ENCODE measurements around the gene BTAF1. TPM values are rescaled to one million over a fixed set of nuclear protein-coding genes. Genes with fewer than 3 reads are reported as not detected.

BTAF1 gene
- total RNA-seq, 1 donor from 2014 or later, result 67.1 TPM

DNA sequence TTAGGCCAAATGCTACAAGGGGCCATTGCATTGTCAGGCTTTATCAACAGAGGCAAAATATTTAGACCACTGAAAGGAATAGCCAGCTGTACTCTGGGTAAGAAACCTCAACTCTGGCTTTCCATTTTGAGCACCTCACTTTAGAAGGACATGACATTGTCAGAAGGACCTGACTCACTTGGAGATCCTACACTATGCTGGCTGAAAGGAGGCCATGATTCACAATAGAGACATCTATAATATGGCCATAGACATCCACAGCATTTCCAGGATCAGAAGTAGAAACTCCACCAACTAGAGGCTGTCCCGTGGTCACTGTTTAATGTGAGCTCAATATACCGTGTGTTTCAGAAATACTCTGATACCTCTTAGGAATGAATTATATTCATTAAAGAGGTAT is 140.9 kb downstream of the BTAF1 start:
- no peak overlapping the region for H3K27ac Mint-ChIP-seq

DNA sequence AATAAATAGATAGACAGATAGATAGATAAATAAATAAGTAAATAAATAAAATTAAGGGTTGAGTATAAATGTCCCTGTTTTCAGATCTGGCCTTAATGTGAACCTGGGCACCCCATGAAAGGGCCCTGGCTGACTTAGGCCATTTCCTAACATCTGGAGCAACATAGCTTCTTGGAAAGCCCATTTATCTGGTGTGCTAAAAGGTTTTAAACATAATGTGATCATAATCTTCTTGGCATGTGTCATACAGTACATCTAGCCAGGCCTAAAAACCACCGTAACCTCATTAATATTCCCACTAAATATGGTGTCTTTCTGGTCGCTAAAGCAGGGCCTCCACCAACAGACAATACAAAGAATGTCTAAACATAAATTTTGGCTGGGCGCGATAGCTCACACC is 142.8 kb downstream of the BTAF1 start:
- Mint-ChIP-seq H3K9me3 (no peaks in the 10 kb centered on the region), H3K36me3 (ENCODE audit: low read depth) (no peaks in the 10 kb centered on the region), H3K4me1 (no peaks in the 10 kb centered on the region), H3K27ac (no peak overlapping the region), H3K27me3 (no peaks in the 10 kb centered on the region), H3K4me3 (no peak overlapping the region)
- DNase-seq, result no peak
- intact Hi-C loops (cut with micrococcal nuclease), result no loop called here

More for the DNA sequence above, 140.9 kb downstream of the BTAF1 start:
- no peaks in the 10 kb centered on the region for H3K27me3 Mint-ChIP-seq
- no peak overlapping the region for H3K4me3 Mint-ChIP-seq
- H3K9me3 Mint-ChIP-seq, result no peaks in the 10 kb centered on the region
- intact Hi-C loops (cut with micrococcal nuclease), result no loop called here
- no peaks in the 10 kb centered on the region for H3K36me3 Mint-ChIP-seq (ENCODE audit: low read depth)
- H3K4me1 Mint-ChIP-seq, result no peaks in the 10 kb centered on the region
- DNase-seq, result no peak

DNA sequence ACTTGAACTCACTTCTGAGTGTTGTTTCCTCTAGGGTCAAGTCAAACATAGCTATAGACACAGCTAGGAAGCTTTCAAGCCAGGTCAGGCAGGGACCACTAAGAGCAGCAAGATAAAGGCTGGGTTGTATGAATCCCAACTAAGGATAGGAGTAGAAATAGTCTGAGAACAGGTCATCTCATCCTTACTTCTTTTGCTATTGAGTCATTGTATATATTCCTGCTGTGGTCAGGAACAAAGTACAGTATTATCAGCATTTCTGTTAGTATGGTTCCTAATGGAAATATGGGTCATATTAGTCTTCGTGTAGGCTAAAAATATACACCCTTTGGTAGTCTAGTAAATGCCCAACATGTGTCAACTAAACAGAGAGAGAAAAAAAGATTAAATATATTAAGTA is 145.3 kb downstream of the BTAF1 start:
- Mint-ChIP-seq H3K27ac (no peak overlapping the region), H3K27me3 (no peaks in the 10 kb centered on the region), H3K9me3 (no peaks in the 10 kb centered on the region), H3K4me1 (no peaks in the 10 kb centered on the region), H3K36me3 (ENCODE audit: low read depth) (no peaks in the 10 kb centered on the region), H3K4me3 (no peak overlapping the region)
- no peak for DNase-seq
- intact Hi-C loops (cut with micrococcal nuclease), result no loop called here

- Mint-ChIP-seq H3K36me3 (ENCODE audit: low read depth) (no peaks in the 10 kb centered on the region), H3K27me3 (no peaks in the 10 kb centered on the region), H3K9me3 (no peaks in the 10 kb centered on the region), H3K27ac (no peak overlapping the region), H3K4me3 (no peak overlapping the region), H3K4me1 (no peaks in the 10 kb centered on the region)
- DNase-seq, result no peak
- intact Hi-C loops (cut with micrococcal nuclease), result no loop called here
Measured at GRCh38 chr10:92074126-92074887, 150.7 kb downstream of the BTAF1 start.

GRCh38 chr10:92075829-92076228 is 152.3 kb downstream of the BTAF1 start:
- intact Hi-C loops (cut with micrococcal nuclease), result no loop called here
- no peak for DNase-seq
- Mint-ChIP-seq H3K27ac (no peak overlapping the region), H3K9me3 (no peaks in the 10 kb centered on the region), H3K4me1 (no peaks in the 10 kb centered on the region), H3K4me3 (no peak overlapping the region), H3K36me3 (ENCODE audit: low read depth) (peaks cover 5% of the 10 kb centered on the region), H3K27me3 (no peaks in the 10 kb centered on the region)

DNA sequence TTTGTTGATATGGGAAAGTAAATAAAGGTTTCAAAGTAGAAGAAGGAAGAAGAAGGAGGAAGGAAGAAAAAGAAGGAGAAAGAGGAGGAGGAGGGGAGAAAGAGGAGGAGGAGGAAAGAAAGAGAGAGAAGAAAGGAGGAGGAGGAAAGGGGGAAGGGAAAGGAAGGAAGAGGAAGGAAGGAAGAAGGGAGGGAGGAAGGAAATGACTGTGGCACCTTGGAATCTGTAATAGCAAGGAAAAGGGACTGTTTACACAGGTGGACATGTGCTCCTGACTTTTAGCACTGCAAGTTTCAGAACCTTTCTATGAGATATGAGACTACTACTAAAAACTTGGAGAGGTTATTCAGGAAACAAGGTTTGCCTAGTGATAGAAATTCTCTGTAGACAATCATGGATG is 153.2 kb downstream of the BTAF1 start:
- DNase-seq, result no peak
- no peaks in the 10 kb centered on the region for H3K27me3 Mint-ChIP-seq
- intact Hi-C loops (cut with micrococcal nuclease), result no loop called here
- H3K4me1 Mint-ChIP-seq, result no peaks in the 10 kb centered on the region
- H3K27ac Mint-ChIP-seq, result no peak overlapping the region
- no peak overlapping the region for H3K4me3 Mint-ChIP-seq
- H3K9me3 Mint-ChIP-seq, result no peaks in the 10 kb centered on the region
- peaks cover 8% of the 10 kb centered on the region for H3K36me3 Mint-ChIP-seq (ENCODE audit: low read depth)

DNA sequence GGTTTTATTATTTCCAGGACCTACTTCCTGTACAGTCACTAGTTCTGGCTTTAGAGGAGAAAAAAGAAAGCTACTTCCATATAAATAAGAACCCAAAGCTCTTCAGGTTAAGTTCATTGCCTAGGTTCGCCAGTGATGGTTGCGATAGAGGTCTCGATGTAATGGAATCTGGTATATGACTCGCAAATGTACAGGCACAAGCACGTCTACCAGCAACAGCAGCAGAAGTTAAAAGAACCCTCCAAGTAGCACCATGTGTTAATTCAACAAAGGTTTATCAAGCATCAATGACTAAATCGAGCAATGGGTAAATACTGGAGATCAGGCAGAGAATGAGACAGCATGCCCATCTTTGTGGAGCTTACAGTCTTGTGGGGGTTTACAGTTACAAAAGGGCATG is 155.4 kb downstream of the BTAF1 start:
- H3K4me3 Mint-ChIP-seq, result no peak overlapping the region
- H3K9me3 Mint-ChIP-seq, result no peaks in the 10 kb centered on the region
- intact Hi-C loops (cut with micrococcal nuclease), result no loop called here
- H3K36me3 Mint-ChIP-seq (ENCODE audit: low read depth), result peaks cover 8% of the 10 kb centered on the region
- no peaks in the 10 kb centered on the region for H3K4me1 Mint-ChIP-seq
- H3K27me3 Mint-ChIP-seq, result no peaks in the 10 kb centered on the region
- no peak overlapping the region for H3K27ac Mint-ChIP-seq
- no peak for DNase-seq

Other genes with a start within 250 kb of the BTAF1 start
- gene TNKS2, start 125.3 kb upstream of the BTAF1 start, total RNA-seq, result 27.5 and 28.8 TPM in 2 replicates
- 2.5 and 2.7 TPM in 2 replicates for gene FGFBP3, start 14.3 kb upstream of the BTAF1 start, total RNA-seq

All from activated CD4-positive, alpha-beta T cell treated with anti-CD3 and anti-CD28 coated beads, Interleukin-2, amount 10 ng/mL, durations not matched to agents 24 days and 14 days (primary cell).